ENCODE measurements around the gene TBC1D24.
A peak's percentile ranks its signal among the peaks of the same experiment; 100 is the strongest.
"Not testable (repeated sequence)": the region's sequence is repeated elsewhere in the genome, so short reads cannot be mapped to it uniquely, and the experiment has no call there.

The TBC1D24 gene

GRCh38 chr16:2530629-2531318 is 55.8 kb downstream of the TBC1D24 start:
- peaks cover 3% of the 10 kb centered on the region for H3K79me2 ChIP-seq (ENCODE audit: control insufficient read depth, insufficient read depth, low read length, unreplicated experiment)
- H2AFZ ChIP-seq (ENCODE audit: low read length, unreplicated experiment), result no peak overlapping the region
- no peaks in the 10 kb centered on the region for H3K27me3 ChIP-seq (ENCODE audit: insufficient read depth, low read length)
- peaks cover 12% of the 10 kb centered on the region for H3K4me1 ChIP-seq (ENCODE audit: control insufficient read depth, insufficient read depth, low read length, unreplicated experiment)
- H3K36me3 ChIP-seq (ENCODE audit: insufficient read depth, low read length), result no peaks in the 10 kb centered on the region
- no peak overlapping the region for H3K27ac ChIP-seq (ENCODE audit: low read depth, low read length)
- H3K4me3 ChIP-seq (ENCODE audit: low read depth, low read length), result no peak overlapping the region

DNA sequence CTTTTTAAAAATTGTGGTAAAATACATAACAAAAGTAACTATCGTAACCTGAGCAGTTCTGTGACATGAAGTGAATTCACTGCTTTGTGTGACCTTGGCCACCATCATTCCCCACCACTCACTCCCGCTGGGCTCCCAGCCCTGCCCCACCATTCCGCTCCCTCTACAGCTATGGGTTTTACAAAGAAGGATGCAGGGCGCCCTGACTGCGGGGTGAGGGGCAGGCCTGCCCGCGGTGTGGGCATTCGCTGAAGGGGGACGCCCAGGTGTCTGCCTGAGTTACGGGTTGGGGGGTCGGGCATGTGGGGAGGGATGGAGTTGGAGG is 56.4 kb downstream of the TBC1D24 start, which contains the start of gene CEMP1:
Gene CEMP1, minus strand, starts transcription at position 38 of the 325 bp plus-strand sequence. CDS start 335 bp downstream, outside the sequence.
- H3K4me3 ChIP-seq (ENCODE audit: low read depth, low read length), result peak within 1 kb of the TSS; percentile 73
- H3K4me1 ChIP-seq (ENCODE audit: control insufficient read depth, insufficient read depth, low read length, unreplicated experiment), result peaks cover 17% of the 10 kb centered on the region
- no peaks in the 10 kb centered on the region for H3K27me3 ChIP-seq (ENCODE audit: insufficient read depth, low read length)
- H3K27ac ChIP-seq (ENCODE audit: low read depth, low read length), result peak within 1 kb of the TSS; percentile 47; the same call in 1 of the 2 replicates
- H3K79me2 ChIP-seq (ENCODE audit: control insufficient read depth, insufficient read depth, low read length, unreplicated experiment), result no peaks in the 10 kb centered on the region
- H2AFZ ChIP-seq (ENCODE audit: low read length, unreplicated experiment), result no peak within 1 kb of the TSS
- H3K36me3 ChIP-seq (ENCODE audit: insufficient read depth, low read length), result no peaks in the 10 kb centered on the region

DNA sequence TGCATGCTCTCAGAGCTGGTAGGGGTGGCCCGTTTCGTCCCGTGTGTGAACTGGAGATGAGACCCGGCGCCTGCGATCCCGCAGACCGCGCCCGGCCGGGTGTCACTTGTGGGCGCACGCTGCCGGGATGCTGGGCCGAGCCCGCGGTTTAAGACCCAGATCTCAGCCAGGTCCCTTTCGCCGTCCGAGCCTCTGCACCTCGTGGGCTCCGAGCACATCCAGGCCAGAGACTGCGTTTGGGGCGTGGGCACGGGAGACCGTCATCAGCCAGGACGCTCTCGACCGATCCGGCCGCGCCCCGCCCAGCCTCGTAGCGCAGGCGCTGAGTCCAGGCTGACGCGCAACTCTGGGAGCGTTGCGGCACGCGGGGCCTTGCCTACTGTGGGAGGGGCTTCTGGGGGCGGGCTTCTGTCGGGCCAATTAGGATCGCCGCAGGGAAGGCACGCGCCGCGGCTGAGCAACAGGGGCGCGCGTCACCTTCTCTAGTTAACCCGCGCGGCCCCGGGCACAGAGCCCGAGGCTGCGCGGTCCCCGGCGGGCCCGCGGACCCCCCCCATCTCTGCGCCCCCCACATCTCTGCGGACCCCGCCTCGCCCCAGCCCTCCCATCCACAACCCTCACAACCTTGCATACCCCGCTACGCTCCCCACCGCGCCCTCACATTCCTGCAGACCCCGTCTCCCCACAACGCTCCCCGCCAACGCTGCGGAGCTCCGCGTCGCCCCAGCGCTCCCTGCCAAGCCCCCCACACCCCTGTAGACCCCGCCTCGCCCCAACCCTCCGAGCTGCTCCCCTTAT is 57.0 kb downstream of the TBC1D24 start:
- H3K27me3 ChIP-seq (ENCODE audit: insufficient read depth, low read length), result no peaks in the 10 kb centered on the region
- peak overlapping the region; percentile 47; the same call in 1 of the 2 replicates for H3K27ac ChIP-seq (ENCODE audit: low read depth, low read length)
- no peaks in the 10 kb centered on the region for H3K79me2 ChIP-seq (ENCODE audit: control insufficient read depth, insufficient read depth, low read length, unreplicated experiment)
- no peak overlapping the region for H2AFZ ChIP-seq (ENCODE audit: low read length, unreplicated experiment)
- H3K4me3 ChIP-seq (ENCODE audit: low read depth, low read length), result peak overlapping the region; percentile 73
- no peaks in the 10 kb centered on the region for H3K36me3 ChIP-seq (ENCODE audit: insufficient read depth, low read length)
- H3K4me1 ChIP-seq (ENCODE audit: control insufficient read depth, insufficient read depth, low read length, unreplicated experiment), result peaks cover 20% of the 10 kb centered on the region

- Histone ChIP-seq H3K79me2 (ENCODE audit: control insufficient read depth, insufficient read depth, low read length, unreplicated experiment) (no peaks in the 10 kb centered on the region), H3K27me3 (ENCODE audit: insufficient read depth, low read length) (no peaks in the 10 kb centered on the region), H3K36me3 (ENCODE audit: insufficient read depth, low read length) (no peaks in the 10 kb centered on the region), H2AFZ (ENCODE audit: low read length, unreplicated experiment) (no peak overlapping the region), H3K4me3 (ENCODE audit: low read depth, low read length) (peak overlapping the region; percentile 73), H3K27ac (ENCODE audit: low read depth, low read length) (peak overlapping the region; percentile 3; the same call in 1 of the 2 replicates), H3K4me1 (ENCODE audit: control insufficient read depth, insufficient read depth, low read length, unreplicated experiment) (peaks cover 20% of the 10 kb centered on the region)
Observed at GRCh38 chr16:2532494-2533141, 57.7 kb downstream of the TBC1D24 start.

- not testable (repeated sequence) for H2AFZ ChIP-seq (ENCODE audit: low read length, unreplicated experiment)
Observed at GRCh38 chr16:2533142-2533755, 58.3 kb downstream of the TBC1D24 start.

DNA sequence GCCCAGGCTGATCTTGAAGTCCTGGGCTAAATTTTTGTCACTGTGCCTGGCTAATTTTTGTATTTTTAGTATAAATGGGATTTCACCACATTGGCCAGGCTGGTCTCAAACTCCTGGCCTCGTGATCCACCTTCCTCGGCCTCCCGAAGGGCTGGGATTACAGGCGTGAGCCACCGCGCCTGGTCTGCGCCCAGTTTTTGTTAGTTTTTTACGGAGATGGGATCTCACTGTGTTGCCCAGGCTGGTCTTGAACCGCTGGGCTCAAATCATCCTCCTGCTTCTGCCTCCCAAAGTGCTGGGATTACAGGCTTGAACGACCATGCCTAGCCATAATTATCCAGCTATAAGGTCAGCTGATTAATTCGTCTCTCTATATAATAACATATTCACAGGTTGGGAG is 59.0 kb downstream of the TBC1D24 start:
- Histone ChIP-seq H3K4me1 (ENCODE audit: control insufficient read depth, insufficient read depth, low read length, unreplicated experiment) (peaks cover 20% of the 10 kb centered on the region), H3K4me3 (ENCODE audit: low read depth, low read length) (no peak overlapping the region), H3K36me3 (ENCODE audit: insufficient read depth, low read length) (no peaks in the 10 kb centered on the region), H3K27me3 (ENCODE audit: insufficient read depth, low read length) (no peaks in the 10 kb centered on the region), H3K79me2 (ENCODE audit: control insufficient read depth, insufficient read depth, low read length, unreplicated experiment) (peaks cover 5% of the 10 kb centered on the region), H3K27ac (ENCODE audit: low read depth, low read length) (no peak overlapping the region), H2AFZ (ENCODE audit: low read length, unreplicated experiment) (no peak overlapping the region)

More at GRCh38 chr16:2533142-2533755, 58.3 kb downstream of the TBC1D24 start:
- Histone ChIP-seq H3K4me3 (ENCODE audit: low read depth, low read length) (peak overlapping the region; percentile 73), H3K27ac (ENCODE audit: low read depth, low read length) (peak overlapping the region; percentile 3; the same call in 1 of the 2 replicates), H3K4me1 (ENCODE audit: control insufficient read depth, insufficient read depth, low read length, unreplicated experiment) (peaks cover 20% of the 10 kb centered on the region)
- H3K79me2 ChIP-seq (ENCODE audit: control insufficient read depth, insufficient read depth, low read length, unreplicated experiment); H3K36me3 ChIP-seq (ENCODE audit: insufficient read depth, low read length); H3K27me3 ChIP-seq (ENCODE audit: insufficient read depth, low read length): not testable (repeated sequence)

- not testable (repeated sequence) for H3K4me3 ChIP-seq (ENCODE audit: low read depth, low read length); H3K27ac ChIP-seq (ENCODE audit: low read depth, low read length); H2AFZ ChIP-seq (ENCODE audit: low read length, unreplicated experiment); H3K36me3 ChIP-seq (ENCODE audit: insufficient read depth, low read length); H3K27me3 ChIP-seq (ENCODE audit: insufficient read depth, low read length); H3K79me2 ChIP-seq (ENCODE audit: control insufficient read depth, insufficient read depth, low read length, unreplicated experiment)
- peaks cover 22% of the 10 kb centered on the region for H3K4me1 ChIP-seq (ENCODE audit: control insufficient read depth, insufficient read depth, low read length, unreplicated experiment)
Observed at GRCh38 chr16:2534335-2534734, 59.4 kb downstream of the TBC1D24 start.

DNA sequence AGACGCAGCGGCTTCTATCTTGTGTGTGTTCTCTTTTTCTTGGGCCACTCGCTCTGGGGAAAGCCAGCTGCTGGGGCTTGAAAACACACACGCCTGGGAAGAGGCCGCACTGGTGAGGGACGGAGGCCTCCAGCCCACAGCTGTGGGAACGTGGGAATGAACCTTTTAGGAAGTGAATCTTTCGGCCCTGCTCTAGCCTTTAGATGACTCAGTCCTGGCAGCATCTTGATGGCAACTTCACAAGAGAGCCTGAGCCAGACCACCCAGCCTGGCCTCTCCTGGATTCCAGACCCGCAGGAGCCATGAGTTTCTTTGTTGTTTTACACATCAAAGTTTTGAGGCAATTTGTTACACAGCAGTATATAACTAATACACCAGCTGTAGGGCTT is 60.7 kb downstream of the TBC1D24 start:
- Histone ChIP-seq H3K27ac (ENCODE audit: low read depth, low read length) (peak overlapping the region; percentile 14), H3K4me3 (ENCODE audit: low read depth, low read length) (no peak overlapping the region), H3K4me1 (ENCODE audit: control insufficient read depth, insufficient read depth, low read length, unreplicated experiment) (peaks cover 26% of the 10 kb centered on the region), H3K27me3 (ENCODE audit: insufficient read depth, low read length) (no peaks in the 10 kb centered on the region), H3K79me2 (ENCODE audit: control insufficient read depth, insufficient read depth, low read length, unreplicated experiment) (peaks cover 18% of the 10 kb centered on the region), H3K36me3 (ENCODE audit: insufficient read depth, low read length) (no peaks in the 10 kb centered on the region), H2AFZ (ENCODE audit: low read length, unreplicated experiment) (no peak overlapping the region)

DNA sequence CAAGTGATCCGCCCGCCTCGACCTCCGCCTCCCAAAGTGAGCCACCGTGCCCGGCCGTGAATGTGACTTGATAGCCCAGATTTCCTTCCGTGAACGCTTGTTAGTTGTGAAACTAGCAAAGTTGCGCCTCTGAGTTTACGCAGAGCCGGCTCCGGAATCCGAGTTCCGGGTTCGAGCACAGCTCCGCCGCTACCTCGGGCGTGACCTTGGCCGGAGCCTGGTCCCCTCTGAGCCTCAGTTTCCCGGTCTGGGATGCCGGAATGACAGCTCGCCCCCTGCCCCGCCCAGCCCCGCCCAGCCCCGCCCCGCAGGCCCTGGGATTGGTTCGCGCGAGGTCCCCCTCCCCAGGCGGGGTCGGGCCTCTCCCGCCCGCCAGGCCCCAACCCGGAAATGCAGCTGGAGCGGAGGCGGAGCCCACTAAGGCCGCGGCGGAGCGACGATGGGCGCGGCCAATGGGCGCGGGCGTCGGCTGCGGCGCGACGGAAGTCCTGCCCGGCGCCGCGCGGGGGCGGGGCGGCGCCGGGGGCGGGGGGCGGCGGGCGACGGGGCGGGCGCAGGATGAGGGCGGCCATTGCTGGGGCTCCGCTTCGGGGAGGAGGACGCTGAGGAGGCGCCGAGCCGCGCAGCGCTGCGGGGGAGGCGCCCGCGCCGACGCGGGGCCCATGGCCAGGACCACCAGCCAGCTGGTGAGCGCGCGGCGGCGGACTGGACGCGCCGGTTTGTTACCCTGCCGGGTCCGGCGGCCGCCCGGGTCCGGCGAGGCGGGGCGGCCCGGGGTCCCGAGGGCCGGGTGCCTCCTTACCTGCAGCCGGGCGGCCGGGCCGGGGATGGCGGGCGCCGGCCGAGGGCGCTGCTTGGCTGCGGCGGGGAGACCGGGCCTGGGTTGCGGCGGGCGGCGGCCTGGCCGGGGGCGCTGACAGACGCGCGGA is 62.8 kb downstream of the TBC1D24 start, which contains the start of gene PDPK1:
Gene PDPK1, plus strand, starts transcription at position 571 of the 929 bp plus-strand sequence. Its CDS starts 92 bp downstream, at position 663.
- Histone ChIP-seq H3K27me3 (ENCODE audit: insufficient read depth, low read length) (no peaks in the 10 kb centered on the region), H2AFZ (ENCODE audit: low read length, unreplicated experiment) (peak within 1 kb of the TSS; percentile 51), H3K4me1 (ENCODE audit: control insufficient read depth, insufficient read depth, low read length, unreplicated experiment) (peaks cover 17% of the 10 kb centered on the region), H3K27ac (ENCODE audit: low read depth, low read length) (peak within 1 kb of the TSS; percentile 62; the same call in 1 of the 2 replicates), H3K79me2 (ENCODE audit: control insufficient read depth, insufficient read depth, low read length, unreplicated experiment) (peaks cover 29% of the 10 kb centered on the region), H3K4me3 (ENCODE audit: low read depth, low read length) (peak within 1 kb of the TSS; percentile 86), H3K36me3 (ENCODE audit: insufficient read depth, low read length) (no peaks in the 10 kb centered on the region)

Data from ACC112 (cell line).